B cell (primary cell): ENCODE measurements around the gene ARHGAP29. TPM values are rescaled to one million over a fixed set of nuclear protein-coding genes. Genes with fewer than 3 reads are reported as not detected.

Source experiments
- ATAC-seq: fragments of 200-7000 bp; cut with Tn5 transposase; one replicate; pipeline ENCODE4 v1.10.0; 2021; ENCODE audit warnings: low read depth, mild to moderate bottlenecking, moderate number of reproducible peaks, moderate library complexity
- CTCF ChIA-PET: fragments of 350-600 bp; sonication (Branson Sonifier 250); formaldehyde crosslinking; loops from one replicate; lab custom pipeline; 2021; ENCODE audit warnings: antibody characterized with exemption, inconsistent platforms; lab: Charles Lee
- POLR2A ChIA-PET: fragments of 350-600 bp; sonication (Branson Sonifier 250); formaldehyde crosslinking; loops from one replicate; lab custom pipeline; 2021; ENCODE audit warnings: antibody characterized with exemption; lab: Charles Lee
- DNase-seq: peaks from one replicate; pipeline ENCODE4 v3.0.0; 2013
- H2AFZ ChIP-seq: 2 replicates; pipeline ENCODE4 v1.6.1; 2012; ENCODE audit warnings: mild to moderate bottlenecking, low read depth, low read length; ENCODE audit not compliant: insufficient read depth, poor library complexity, severe bottlenecking
- H3K27ac ChIP-seq, 2 donors: 1 replicate in 1 of 2; 2 replicates in 1 of 2; pipeline ENCODE4 v1.5.1; 2012 to 2013; ENCODE audit warnings: low read length in 2 of 2, mild to moderate bottlenecking in 2 of 2, moderate library complexity in 1 of 2
- H3K27me3 ChIP-seq, 4 experiments: fragments of 200-600 bp in 1 of 4; sonication (generic) in 1 of 4; replicated peaks in 1 of 4; 1 replicate in 2 of 4; 2 replicates in 2 of 4; pipeline versions ENCODE4 v1.6.1 to v1.7.0; 2013 to 2016; ENCODE audit warnings: low read length in 3 of 4, mild to moderate bottlenecking in 2 of 4, mixed read lengths in 1 of 4, moderate library complexity in 1 of 4; ENCODE audit not compliant: insufficient read depth in 4 of 4, control insufficient read depth in 3 of 4; ENCODE audit errors: control extremely low read depth in 1 of 4
- H3K36me3 ChIP-seq, 2 experiments: replicated peaks in 1 of 2; 1 replicate in 1 of 2; 2 replicates in 1 of 2; pipeline versions ENCODE4 v1.6.1 to v1.7.1; 2013; ENCODE audit warnings: low read length in 1 of 2; ENCODE audit not compliant: insufficient read depth in 2 of 2, control insufficient read depth in 1 of 2; ENCODE audit errors: control extremely low read depth in 1 of 2, extremely low read depth in 1 of 2
- H3K4me1 ChIP-seq, 2 donors: fragments of 200-600 bp in 1 of 2; sonication (generic) in 1 of 2; 1 replicate in 1 of 2; 2 replicates in 1 of 2; pipeline versions ENCODE4 v1.5.1 to v1.6.1; 2013 to 2017; ENCODE audit warnings: low read length in 2 of 2; ENCODE audit not compliant: control insufficient read depth in 2 of 2, insufficient read depth in 2 of 2
- H3K4me2 ChIP-seq: replicated peaks from 2 replicates; pipeline ENCODE3; 2012; ENCODE audit warnings: mild to moderate bottlenecking, low read depth, low read length; ENCODE audit not compliant: poor library complexity, severe bottlenecking
- H3K4me3 ChIP-seq, 5 experiments: fragments of 200-600 bp in 1 of 5; sonication (generic) in 1 of 5; 1 replicate in 3 of 5; 2 replicates in 2 of 5; pipeline versions ENCODE4 v1.5.1 to v1.7.0; 2011 to 2016; ENCODE audit warnings: low read length in 4 of 5, mild to moderate bottlenecking in 4 of 5, low read depth in 2 of 5, control low read depth in 1 of 5, moderate library complexity in 1 of 5; ENCODE audit not compliant: insufficient read depth in 1 of 5; ENCODE audit errors: control extremely low read depth in 1 of 5, extremely low read depth in 1 of 5
- H3K79me2 ChIP-seq: fragments of 200-600 bp; sonication (generic); one replicate; pipeline ENCODE4 v1.6.0; 2016; ENCODE audit warnings: low read length; ENCODE audit not compliant: control insufficient read depth, insufficient read depth
- H3K9ac ChIP-seq: fragments of 200-600 bp; sonication (generic); 2 replicates; pipeline ENCODE4 v1.6.1; 2017; ENCODE audit warnings: mild to moderate bottlenecking, low read length, moderate library complexity
- H3K9me3 ChIP-seq, 3 donors: one replicate each; pipeline versions ENCODE4 v1.6.1 to v1.7.1; 2013; ENCODE audit warnings: low read length in 2 of 3; ENCODE audit not compliant: control insufficient read depth in 2 of 3, insufficient read depth in 1 of 3; ENCODE audit errors: control extremely low read depth in 1 of 3
- H4K20me1 ChIP-seq: 2 replicates; pipeline ENCODE4 v1.6.0; 2012; ENCODE audit warnings: mild to moderate bottlenecking, low read length; ENCODE audit not compliant: insufficient read depth, control insufficient read depth, poor library complexity, severe bottlenecking
- H3K27ac Mint-ChIP-seq: one replicate; pipeline ENCODE4 v1.8.0; 2021; ENCODE audit warnings: mixed read lengths
- H3K27me3 Mint-ChIP-seq: one replicate; pipeline ENCODE4 v1.8.0; 2021; ENCODE audit warnings: mixed read lengths
- H3K4me1 Mint-ChIP-seq: one replicate; pipeline ENCODE4 v1.8.0; 2021; ENCODE audit warnings: mixed read lengths
- H3K4me3 Mint-ChIP-seq: one replicate; pipeline ENCODE4 v1.8.0; 2021; ENCODE audit warnings: mixed read lengths
- H3K9me3 Mint-ChIP-seq: one replicate; pipeline ENCODE4 v1.8.0; 2022; ENCODE audit warnings: mixed read lengths; ENCODE audit not compliant: insufficient read depth
- CTCF ChIP-seq: fragments of 200-600 bp; IDR thresholded peaks from one replicate; pipeline ENCODE4 v1.8.0; 2022; ENCODE audit warnings: antibody characterized with exemption, mild to moderate bottlenecking
- EZH2 ChIP-seq: IDR thresholded peaks from 2 replicates; pipeline ENCODE4 v1.6.1; 2012; ENCODE audit warnings: borderline replicate concordance, low read depth, mild to moderate bottlenecking, moderate library complexity, low read length; ENCODE audit not compliant: insufficient read depth, poor library complexity, severe bottlenecking
- WGBS: methylation state at CpG from one replicate; pipeline ENCODE4 v1.1.5; 2013; ENCODE audit warnings: missing lambda C conversion rate; ENCODE audit not compliant: insufficient coverage; 5-methylcytosine and 5-hydroxymethylcytosine counted together
- intact Hi-C: fragments of 100-400 bp; cut with micrococcal nuclease; formaldehyde crosslinking; loops from one replicate; pipeline ENCODE4 v1.10.0; 2022
- polyA plus RNA-seq: library from polyadenylated mRNA; depleted of rRNA; stranded (reverse); fragments of >200 nt; gene quantifications from 2 replicates; pipeline ENCODE4 v1.2.3, GENCODE V29; 2012
- total RNA-seq, 2 donors: library from RNA; stranded (reverse); fragments of 120-200 nt in 1 of 2; gene quantifications; 1 replicate in 1 of 2; 2 replicates in 1 of 2; pipeline versions ENCODE4 v1.2.3 to v1.2.4, GENCODE V29; 2013 to 2022

The ARHGAP29 gene
- total and polyA plus RNA-seq, 2 donors (not counting 1 experiment from before 2014, with no cell fraction given) = not detected

GRCh38 chr1:94247138-94248094 lies 10.0 kb upstream of the ARHGAP29 start:
- peak overlapping the region; percentile 45 for H3K9ac ChIP-seq
- H3K4me1 Mint-ChIP-seq = peaks cover 9% of the 10 kb centered on the region
- peak overlapping the region; percentile 76 for H3K4me2 ChIP-seq
- peaks cover 8% of the 10 kb centered on the region for H3K9me3 Mint-ChIP-seq
- peak overlapping the region; percentile 83 for H3K4me3 Mint-ChIP-seq
- TF ChIP-seq EZH2 (no peak), CTCF (no peak)
- H3K27me3 Mint-ChIP-seq = peaks cover 61% of the 10 kb centered on the region
- CTCF ChIA-PET = no interaction called here
- POLR2A ChIA-PET = no interaction called here
- H3K27ac ChIP-seq = no peak overlapping the region
- H2AFZ ChIP-seq = peak overlapping the region; percentile 38
- H3K4me3 ChIP-seq = peak overlapping the region in 3 of 5 experiments; percentile 11 to 41 (median 40)
- no peaks in the 10 kb centered on the region for H3K79me2 ChIP-seq
- H3K36me3 ChIP-seq = no peaks in the 10 kb centered on the region
- H3K27me3 ChIP-seq = peaks cover 0 to 43% (median 29%) of the 10 kb centered on the region in 4 experiments
- DNase-seq = peak; percentile 35
- no peaks in the 10 kb centered on the region for H4K20me1 ChIP-seq
- no peak overlapping the region for H3K27ac Mint-ChIP-seq
- peaks cover 2 to 3% (median 3%) of the 10 kb centered on the region in 3 donors for H3K9me3 ChIP-seq
- intact Hi-C loops = no loop called here
- peak; percentile 74 for ATAC-seq
- 2% methylated on average over 101 of the region's 103 CpGs for WGBS
- peaks cover 5 to 13% of the 10 kb centered on the region in 2 donors for H3K4me1 ChIP-seq

DNA sequence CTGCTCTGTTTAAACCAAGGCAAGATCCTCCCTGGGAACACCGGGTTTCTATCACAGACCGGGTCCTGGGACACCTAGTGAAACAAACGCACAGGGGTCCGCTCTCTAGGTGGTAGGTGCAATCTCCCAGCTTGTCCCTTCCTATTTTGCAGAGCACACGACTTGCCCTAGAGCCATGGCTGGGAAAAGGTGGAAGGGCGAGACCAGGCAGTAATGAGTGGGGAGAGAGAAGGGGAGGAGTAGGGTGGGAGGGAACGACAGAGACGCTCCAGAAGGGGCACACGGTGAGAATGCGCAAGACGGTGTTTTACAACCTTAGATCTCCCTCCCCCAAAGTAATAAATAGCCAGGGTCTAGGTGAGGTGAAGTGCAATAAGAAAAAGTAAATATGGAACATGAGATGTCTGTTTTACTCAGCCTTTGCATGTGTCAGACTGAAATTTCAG lies 9.3 kb upstream of the ARHGAP29 start:
- Histone ChIP-seq H3K27ac (no peak overlapping the region), H2AFZ (peak overlapping the region; percentile 16), H3K4me2 (peak overlapping the region; percentile 76), H3K4me1 (peaks cover 5 to 13% of the 10 kb centered on the region in 2 donors), H3K9me3 (peaks cover 2 to 7% (median 3%) of the 10 kb centered on the region in 3 donors), H3K79me2 (no peaks in the 10 kb centered on the region), H3K27me3 (peaks cover 0 to 50% (median 32%) of the 10 kb centered on the region in 4 experiments), H3K36me3 (no peaks in the 10 kb centered on the region), H3K9ac (no peak overlapping the region), H3K4me3 (peak overlapping the region in 1 of 5 experiments; percentile 41), H4K20me1 (no peaks in the 10 kb centered on the region)
- 0% methylated on average over 2 of the region's 11 CpGs for whole genome bisulfite sequencing
- no peak overlapping the region for H3K27ac Mint-ChIP-seq
- peaks cover 9% of the 10 kb centered on the region for H3K4me1 Mint-ChIP-seq
- TF ChIP-seq EZH2 (peak; percentile 16), CTCF (no peak)
- CTCF ChIA-PET = no interaction called here
- POLR2A ChIA-PET = no interaction called here
- H3K9me3 Mint-ChIP-seq = peaks cover 8% of the 10 kb centered on the region
- no peak for ATAC-seq
- peaks cover 63% of the 10 kb centered on the region for H3K27me3 Mint-ChIP-seq
- peak overlapping the region; percentile 83 for H3K4me3 Mint-ChIP-seq
- no peak for DNase-seq
- intact Hi-C loops = no loop called here
